Measurements from ENCODE around the gene TMEM212. TPM values are rescaled to one million over a fixed set of nuclear protein-coding genes. Genes with fewer than 3 reads are reported as not detected.

The TMEM212 gene
- total and polyA plus RNA-seq, 9 of the 15 experiments (the other 6 are each of a cell fraction or from before 2014, with no cell fraction given) = not detected

GRCh38 chr3:171809611-171809860, 33.6 kb upstream of the TMEM212 start (continued):
- TF ChIP-seq STAT6 (CRISPR knock-in tag; IDR thresholded peaks at IDR 0.05) (no peak), PHB2 (IDR thresholded peaks at IDR 0.05; ENCODE audit: low read depth) (no peak), HNRNPH1 (optimal IDR thresholded peaks at IDR 0.05; ENCODE audit: low read depth, low read length) (no peak), RCOR1 (IDR thresholded peaks at IDR 0.05; ENCODE audit: borderline replicate concordance in 1 of 2, low read depth in 2 of 2, low read length in 2 of 2) (no peak), ZNF644 (tag; IDR thresholded peaks at IDR 0.05; ENCODE audit: low read depth) (no peak), ID3 (CRISPR knock-in tag; IDR thresholded peaks at IDR 0.05) (no peak), ID3 (tag; IDR thresholded peaks at IDR 0.05) (no peak), PHTF2 (CRISPR knock-in tag; IDR thresholded peaks at IDR 0.05) (no peak), NCOA6 (IDR thresholded peaks at IDR 0.05) (no peak), ZNF766 (CRISPR knock-in tag; conservative IDR thresholded peaks at IDR 0.05) (peak; percentile 28; the same call in 1 of the 2 replicates), CSDE1 (IDR thresholded peaks at IDR 0.05) (0 out of 4 replicates have a peak, but pooled peaks of 1 of the 2 experiments have one; percentile 35), CREB3 (tag; conservative IDR thresholded peaks at IDR 0.05; ENCODE audit: low read depth) (no peak), MYBL2 (IDR thresholded peaks at IDR 0.05; ENCODE audit: low read depth) (no peak), MYBL2 (CRISPR knock-in tag; IDR thresholded peaks at IDR 0.05; ENCODE audit: borderline replicate concordance) (no peak), POLR2H (tag; IDR thresholded peaks at IDR 0.05; ENCODE audit: low read depth) (no peak), ESRRA (IDR thresholded peaks at IDR 0.05; ENCODE audit: borderline replicate concordance, low read depth) (peak; percentile 60), NUFIP1 (IDR thresholded peaks at IDR 0.05; ENCODE audit: partially characterized antibody) (no peak), CBFA2T2 (conservative IDR thresholded peaks at IDR 0.05) (no peak), FOSL1 (tag; conservative IDR thresholded peaks at IDR 0.05) (no peak), CREM (IDR thresholded peaks at IDR 0.05; ENCODE audit: low read depth) (no peak), GABPB1 (CRISPR knock-in tag; IDR thresholded peaks at IDR 0.05) (no peak), TEAD4 (IDR thresholded peaks at IDR 0.05; ENCODE audit: low read length) (peak; percentile 3; the same call in 1 of the 2 replicates), TEAD4 (CRISPR knock-in tag; IDR thresholded peaks at IDR 0.05; ENCODE audit: borderline replicate concordance) (no peak), RAD21 (CRISPR knock-in tag; conservative IDR thresholded peaks at IDR 0.05 in 1 of 2, IDR thresholded peaks at IDR 0.05 in 1 of 2) (no peak), HCFC1 (IDR thresholded peaks at IDR 0.05; ENCODE audit: low read depth, low read length) (0 out of 2 replicates have a peak, but pooled peaks have one; percentile 2), HMBOX1 (IDR thresholded peaks at IDR 0.05) (peak; percentile 85; the same call in 1 of the 2 replicates), SLC30A9 (CRISPR knock-in tag; IDR thresholded peaks at IDR 0.05) (no peak)
